Neuronal stem cell (in vitro differentiated cells): ENCODE measurements around the gene CDH11.

ENCODE experiments used
- DNase-seq: peaks from one replicate; pipeline ENCODE4 v3.0.0-alpha.2; 2013; ENCODE audit warnings: low spot score
- H2AFZ ChIP-seq: one replicate; pipeline ENCODE4 v1.6.1; 2013; ENCODE audit warnings: mild to moderate bottlenecking, low read length, inconsistent platforms
- H2AK5ac ChIP-seq: 2 replicates; pipeline ENCODE4 v1.6.1; 2013; ENCODE audit warnings: low read depth, mild to moderate bottlenecking, inconsistent platforms, low read length, moderate library complexity, mixed read lengths
- H2BK120ac ChIP-seq: 2 replicates; pipeline ENCODE4 v1.6.1; 2013; ENCODE audit warnings: low read depth, mild to moderate bottlenecking, inconsistent platforms, low read length, moderate library complexity, mixed read lengths
- H2BK12ac ChIP-seq: one replicate; pipeline ENCODE4 v1.6.1; 2013; ENCODE audit warnings: low read length, inconsistent platforms
- H2BK15ac ChIP-seq: 2 replicates; pipeline ENCODE4 v1.6.1; 2013; ENCODE audit warnings: mild to moderate bottlenecking, low read length, inconsistent platforms, mixed read lengths
- H2BK5ac ChIP-seq: one replicate; pipeline ENCODE4 v1.6.1; 2013; ENCODE audit warnings: inconsistent platforms, mild to moderate bottlenecking, low read length, moderate library complexity
- H3K14ac ChIP-seq: one replicate; pipeline ENCODE4 v1.6.1; 2013; ENCODE audit warnings: low read length, inconsistent platforms
- H3K18ac ChIP-seq: 2 replicates; pipeline ENCODE4 v1.6.1; 2013; ENCODE audit warnings: low read length, inconsistent platforms
- H3K23ac ChIP-seq: 2 replicates; pipeline ENCODE4 v1.6.1; 2013; ENCODE audit warnings: low read depth, mild to moderate bottlenecking, mixed read lengths, low read length, inconsistent platforms; ENCODE audit not compliant: poor library complexity
- H3K27ac ChIP-seq: replicated peaks from 3 replicates; pipeline ENCODE4 v1.5.1; 2013; ENCODE audit warnings: low read length, inconsistent platforms
- H3K27me3 ChIP-seq, 3 experiments: 2 replicates each; pipeline ENCODE4 v1.6.1; 2013; ENCODE audit warnings: low read length in 3 of 3, mild to moderate bottlenecking in 2 of 3, inconsistent platforms in 1 of 3, low read depth in 1 of 3, mixed read lengths in 1 of 3, moderate library complexity in 1 of 3; ENCODE audit not compliant: control insufficient read depth in 3 of 3, insufficient read depth in 3 of 3
- H3K36me3 ChIP-seq, 2 donors: replicated peaks in 1 of 2; 2 replicates each; pipeline ENCODE4 v1.6.1; 2013; ENCODE audit warnings: low read length in 2 of 2; ENCODE audit not compliant: control insufficient read depth in 2 of 2, insufficient read depth in 2 of 2
- H3K4ac ChIP-seq: 2 replicates; pipeline ENCODE4 v1.6.1; 2013; ENCODE audit warnings: inconsistent platforms, mild to moderate bottlenecking, low read length, moderate library complexity
- H3K4me1 ChIP-seq, 2 donors: 1 replicate in 1 of 2; 2 replicates in 1 of 2; pipeline ENCODE4 v1.6.1; 2013; ENCODE audit warnings: low read length in 2 of 2, low read depth in 1 of 2; ENCODE audit not compliant: control insufficient read depth in 2 of 2, insufficient read depth in 1 of 2
- H3K4me2 ChIP-seq: one replicate; pipeline ENCODE4 v1.6.1; 2013; ENCODE audit warnings: mild to moderate bottlenecking, low read length, inconsistent platforms; ENCODE audit not compliant: insufficient read depth, poor library complexity, severe bottlenecking
- H3K4me3 ChIP-seq, 2 donors: 2 replicates each; pipeline ENCODE4 v1.5.1; 2013; ENCODE audit warnings: low read length in 2 of 2, mild to moderate bottlenecking in 2 of 2, inconsistent platforms in 1 of 2, moderate library complexity in 1 of 2
- H3K79me1 ChIP-seq: one replicate; pipeline ENCODE4 v1.6.1; 2013; ENCODE audit warnings: low read depth, mild to moderate bottlenecking, inconsistent platforms, low read length, moderate library complexity
- H3K9ac ChIP-seq: one replicate; pipeline ENCODE4 v1.6.1; 2013; ENCODE audit warnings: mild to moderate bottlenecking, low read depth, low read length, inconsistent platforms; ENCODE audit not compliant: poor library complexity
- H3K9me3 ChIP-seq, 2 donors: replicated peaks in 1 of 2; 2 replicates each; pipeline versions ENCODE3 to v1.6.1; 2013; ENCODE audit warnings: low read length in 2 of 2, mild to moderate bottlenecking in 2 of 2, inconsistent platforms in 1 of 2, low read depth in 1 of 2, mixed read lengths in 1 of 2, moderate library complexity in 1 of 2; ENCODE audit not compliant: control insufficient read depth in 2 of 2, insufficient read depth in 1 of 2
- H4K8ac ChIP-seq: one replicate; pipeline ENCODE4 v1.6.1; 2013; ENCODE audit warnings: low read depth, mild to moderate bottlenecking, inconsistent platforms, low read length, moderate library complexity
- H4K91ac ChIP-seq: one replicate; pipeline ENCODE4 v1.6.1; 2013; ENCODE audit warnings: low read length, low read depth, mild to moderate bottlenecking, inconsistent platforms; ENCODE audit not compliant: poor library complexity
- WGBS, 2 donors: extraction: QIAGEN DNeasy Blood & Tissue Kit; methylation state at CpG; one replicate each; pipeline ENCODE4 v1.1.7; 2013; ENCODE audit warnings: missing lambda C conversion rate in 2 of 2, mixed read lengths in 1 of 2; ENCODE audit not compliant: insufficient read length in 2 of 2, insufficient replicate concordance in 1 of 2; ENCODE audit errors: extremely low coverage in 2 of 2; 5-methylcytosine and 5-hydroxymethylcytosine counted together

Gene CDH11

DNA sequence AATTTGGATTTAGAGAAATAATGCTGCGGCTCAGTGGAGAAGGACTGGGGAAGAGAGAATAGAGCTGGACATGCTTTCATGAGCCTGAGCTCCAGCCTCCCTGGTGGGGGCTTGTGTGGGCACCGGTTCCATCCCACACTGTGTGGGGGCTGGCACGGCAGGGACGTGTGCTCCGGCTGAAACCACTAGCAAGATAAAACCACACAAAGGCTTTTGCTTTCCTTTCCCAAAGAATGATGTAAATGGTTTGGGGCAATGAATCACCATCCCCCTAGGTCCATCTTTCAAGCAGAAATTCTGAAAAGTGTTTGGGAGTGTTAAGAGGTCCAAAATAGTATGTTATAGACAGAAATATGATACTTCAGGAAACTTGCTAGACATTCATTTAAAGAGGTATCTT lies 77.0 kb downstream of the CDH11 start:
- H2BK5ac ChIP-seq, result no peak overlapping the region
- no peak overlapping the region for H3K4ac ChIP-seq
- H3K4me1 ChIP-seq, result peaks cover 0 to 6% of the 10 kb centered on the region in 2 donors
- H2BK15ac ChIP-seq, result no peak overlapping the region
- no peak overlapping the region for H3K18ac ChIP-seq
- H3K27me3 ChIP-seq, result no peaks in the 10 kb centered on the region
- H3K79me1 ChIP-seq, result peaks cover 10% of the 10 kb centered on the region
- no peak for DNase-seq
- no peak overlapping the region for H3K4me2 ChIP-seq
- H4K8ac ChIP-seq, result no peak overlapping the region
- H3K4me3 ChIP-seq, result no peak overlapping the region
- peaks cover 0 to 6% of the 10 kb centered on the region in 2 donors for H3K9me3 ChIP-seq
- H4K91ac ChIP-seq, result no peak overlapping the region
- H2AFZ ChIP-seq, result no peak overlapping the region
- no peak overlapping the region for H2BK120ac ChIP-seq
- no peak overlapping the region for H2AK5ac ChIP-seq
- H2BK12ac ChIP-seq, result no peak overlapping the region
- H3K27ac ChIP-seq, result no peak overlapping the region
- WGBS, 2 donors, result no CpG with 5 or more reads among the region's 5 CpGs
- H3K14ac ChIP-seq, result no peak overlapping the region
- peaks cover 0 to 38% of the 10 kb centered on the region in 2 donors for H3K36me3 ChIP-seq
- H3K23ac ChIP-seq, result no peak overlapping the region
- no peak overlapping the region for H3K9ac ChIP-seq

DNA sequence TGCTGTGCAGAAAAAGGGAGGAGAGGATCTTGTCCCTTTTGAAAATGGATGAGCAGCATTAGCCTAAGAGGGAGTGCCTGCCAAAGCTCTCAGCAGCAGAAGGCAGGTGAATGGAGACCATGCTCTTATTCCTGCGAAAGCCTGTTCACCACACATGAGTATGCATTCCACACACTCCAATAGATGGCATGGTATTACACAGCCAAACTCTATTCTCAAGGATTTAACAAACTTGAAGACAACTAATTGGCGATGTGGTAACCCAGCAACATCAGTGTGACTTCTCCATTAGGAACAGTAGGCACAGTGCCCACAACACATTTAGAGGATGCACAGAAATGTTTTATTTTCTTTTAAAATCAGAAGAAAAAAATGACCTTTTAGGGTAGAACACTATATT lies 77.8 kb downstream of the CDH11 start:
- Histone ChIP-seq H3K4me2 (no peak overlapping the region), H3K23ac (no peak overlapping the region), H2AK5ac (no peak overlapping the region), H2BK15ac (no peak overlapping the region), H3K27me3 (no peaks in the 10 kb centered on the region), H2AFZ (no peak overlapping the region), H3K4me1 (peaks cover 0 to 6% of the 10 kb centered on the region in 2 donors), H2BK5ac (no peak overlapping the region), H3K9me3 (peaks cover 0 to 6% of the 10 kb centered on the region in 2 donors), H4K91ac (no peak overlapping the region), H3K18ac (no peak overlapping the region), H3K4ac (no peak overlapping the region), H3K14ac (no peak overlapping the region), H3K79me1 (peaks cover 8% of the 10 kb centered on the region), H4K8ac (no peak overlapping the region), H3K27ac (no peak overlapping the region), H3K4me3 (no peak overlapping the region), H2BK12ac (no peak overlapping the region), H3K9ac (no peak overlapping the region), H3K36me3 (peaks cover 0 to 33% of the 10 kb centered on the region in 2 donors), H2BK120ac (no peak overlapping the region)
- DNase-seq, result no peak
- no CpG with 5 or more reads among the region's 2 CpGs for WGBS, 2 donors

DNA sequence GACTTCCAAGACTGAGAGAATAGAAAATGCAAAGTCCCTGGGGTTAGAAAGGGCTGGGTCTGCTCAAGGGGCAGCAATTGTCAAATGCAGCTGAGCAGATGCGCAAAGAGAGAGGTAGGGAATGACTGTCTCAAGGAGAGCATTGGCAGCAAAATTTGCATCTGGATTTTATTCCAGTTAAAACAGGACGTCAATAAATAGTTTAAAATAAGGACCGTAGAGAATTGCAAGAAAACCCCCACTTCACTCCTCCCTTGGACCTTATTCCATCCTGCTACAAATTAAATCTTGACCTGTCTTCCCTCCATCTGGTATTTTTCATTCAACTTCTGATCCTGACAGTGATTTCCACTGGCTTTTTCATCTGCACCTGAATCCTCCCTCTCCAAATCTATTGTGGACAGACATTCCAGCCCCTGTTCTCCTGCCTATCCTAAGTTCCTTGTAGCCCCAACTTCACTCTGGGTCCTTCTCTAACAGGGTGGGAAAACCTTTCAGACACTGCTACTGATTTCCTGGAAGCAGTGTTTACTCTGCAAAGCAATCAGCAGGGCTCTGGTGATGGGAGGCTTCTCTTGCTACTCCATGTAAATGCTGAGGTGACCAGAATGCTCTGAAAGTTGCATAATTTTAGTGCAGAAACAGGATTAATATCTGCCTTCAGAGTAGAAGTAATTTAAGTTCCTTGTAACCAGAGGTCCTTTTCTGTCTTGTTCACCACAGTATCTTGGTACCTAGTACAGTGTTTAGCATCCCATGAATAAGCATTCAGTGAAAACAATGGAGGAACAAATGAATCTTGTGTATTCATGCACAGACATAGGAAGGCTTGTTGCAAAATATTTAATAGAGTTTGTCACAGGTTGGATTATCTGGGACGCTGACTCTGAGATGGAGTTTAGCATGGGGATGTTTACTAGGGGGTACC lies 79.2 kb downstream of the CDH11 start:
- WGBS, 2 donors, result no CpG with 5 or more reads among the region's 4 CpGs
- no peak overlapping the region for H2BK5ac ChIP-seq
- H2AK5ac ChIP-seq, result no peak overlapping the region
- no peak overlapping the region for H3K4me3 ChIP-seq
- H2BK12ac ChIP-seq, result no peak overlapping the region
- H3K27me3 ChIP-seq, result no peaks in the 10 kb centered on the region
- H3K4me2 ChIP-seq, result no peak overlapping the region
- H3K4me1 ChIP-seq, result peaks cover 0 to 13% of the 10 kb centered on the region in 2 donors
- H3K14ac ChIP-seq, result no peak overlapping the region
- H4K91ac ChIP-seq, result no peak overlapping the region
- no peak overlapping the region for H3K18ac ChIP-seq
- peaks cover 8% of the 10 kb centered on the region for H3K79me1 ChIP-seq
- peaks cover 0 to 6% of the 10 kb centered on the region in 2 donors for H3K9me3 ChIP-seq
- peaks cover 0 to 29% of the 10 kb centered on the region in 2 donors for H3K36me3 ChIP-seq
- no peak overlapping the region for H4K8ac ChIP-seq
- H3K4ac ChIP-seq, result no peak overlapping the region
- H2BK15ac ChIP-seq, result no peak overlapping the region
- H3K23ac ChIP-seq, result no peak overlapping the region
- H2BK120ac ChIP-seq, result no peak overlapping the region
- DNase-seq, result no peak
- no peak overlapping the region for H2AFZ ChIP-seq
- no peak overlapping the region for H3K27ac ChIP-seq
- H3K9ac ChIP-seq, result no peak overlapping the region

DNA sequence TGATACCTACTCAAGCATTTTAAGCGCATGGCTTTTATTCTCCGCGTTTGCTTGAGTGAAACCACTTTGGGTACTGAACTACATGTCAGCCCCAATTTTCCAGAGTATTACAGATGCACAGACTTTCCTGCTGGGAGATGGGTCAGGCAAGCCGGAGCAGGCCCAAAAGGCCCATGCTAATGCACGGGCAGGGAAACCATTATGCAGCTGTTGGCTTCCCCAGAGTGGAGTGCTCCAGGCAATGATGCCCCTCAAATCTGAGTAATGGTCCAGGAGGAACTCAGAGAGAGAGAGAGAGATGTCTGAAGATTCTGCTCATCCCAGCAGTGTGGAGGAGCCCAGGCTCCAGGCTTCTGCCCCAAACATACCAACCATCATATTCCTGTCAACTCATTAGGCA lies 80.2 kb downstream of the CDH11 start:
- DNase-seq, result no peak
- H2BK120ac ChIP-seq, result no peak overlapping the region
- peaks cover 0 to 27% of the 10 kb centered on the region in 2 donors for H3K36me3 ChIP-seq
- H3K4me3 ChIP-seq, result no peak overlapping the region
- no peak overlapping the region for H2AK5ac ChIP-seq
- no peak overlapping the region for H2BK5ac ChIP-seq
- H3K4me1 ChIP-seq, result peaks cover 0 to 17% of the 10 kb centered on the region in 2 donors
- no peak overlapping the region for H2AFZ ChIP-seq
- H3K79me1 ChIP-seq, result peaks cover 8% of the 10 kb centered on the region
- H3K27ac ChIP-seq, result no peak overlapping the region
- H3K27me3 ChIP-seq, result no peaks in the 10 kb centered on the region
- H3K23ac ChIP-seq, result no peak overlapping the region
- H3K4ac ChIP-seq, result no peak overlapping the region
- H3K4me2 ChIP-seq, result no peak overlapping the region
- H3K9ac ChIP-seq, result no peak overlapping the region
- no CpG with 5 or more reads among the region's 5 CpGs for WGBS, 2 donors
- H3K9me3 ChIP-seq, result peaks cover 0 to 6% of the 10 kb centered on the region in 2 donors
- no peak overlapping the region for H2BK15ac ChIP-seq
- no peak overlapping the region for H4K91ac ChIP-seq
- no peak overlapping the region for H3K18ac ChIP-seq
- H2BK12ac ChIP-seq, result no peak overlapping the region
- H4K8ac ChIP-seq, result no peak overlapping the region
- H3K14ac ChIP-seq, result no peak overlapping the region
